ENCODE results near the gene FBXL7. TPM values are rescaled to one million over a fixed set of nuclear protein-coding genes. Genes with fewer than 3 reads are reported as not detected.
"Not testable (repeated sequence)": the region's sequence is repeated elsewhere in the genome, so short reads cannot be mapped to it uniquely, and the experiment has no call there.

Gene FBXL7
- polyA plus RNA-seq, 5 donors = 26.8 to 35.4 (median 27.8) TPM

DNA sequence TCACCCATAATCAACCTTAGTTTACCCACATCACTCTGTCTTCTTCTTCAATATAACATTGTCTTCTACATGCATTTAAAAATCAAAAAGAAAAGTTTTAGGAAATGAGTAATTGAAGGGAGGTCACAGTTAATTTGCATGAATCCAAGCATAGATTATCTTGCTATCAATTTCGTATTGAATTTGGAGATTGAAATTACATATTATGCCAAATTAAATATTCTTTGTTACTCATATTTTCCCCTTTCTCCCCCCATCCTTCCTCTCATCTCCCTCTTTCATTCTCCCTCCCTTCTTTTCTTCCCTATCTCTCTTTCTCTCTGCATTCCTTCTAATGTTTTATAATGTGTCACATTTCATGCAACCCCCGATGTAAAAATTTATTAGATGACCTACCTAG is 303.3 kb downstream of the FBXL7 start:
- no peak for DNase-seq

DNA sequence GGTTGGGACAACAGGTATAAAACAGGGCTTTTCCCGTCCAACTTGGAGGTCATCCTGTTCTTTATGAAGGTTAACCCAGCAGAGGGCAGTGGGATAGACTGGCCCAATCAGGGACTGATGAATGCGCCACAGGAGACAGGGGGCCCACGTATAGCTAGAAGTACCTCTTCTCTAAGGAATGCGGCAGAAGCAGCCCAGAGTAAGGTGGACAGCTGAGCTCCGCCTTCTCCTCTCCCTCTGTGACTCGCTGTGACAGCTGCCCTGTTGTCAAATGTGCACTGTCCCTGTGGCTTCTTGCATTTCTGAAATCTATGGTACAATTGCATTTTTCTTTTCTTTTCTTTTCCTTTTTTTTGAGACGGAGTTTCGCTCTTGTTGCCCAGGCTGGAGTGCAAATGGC is 306.6 kb downstream of the FBXL7 start:
- no peak for DNase-seq

DNA sequence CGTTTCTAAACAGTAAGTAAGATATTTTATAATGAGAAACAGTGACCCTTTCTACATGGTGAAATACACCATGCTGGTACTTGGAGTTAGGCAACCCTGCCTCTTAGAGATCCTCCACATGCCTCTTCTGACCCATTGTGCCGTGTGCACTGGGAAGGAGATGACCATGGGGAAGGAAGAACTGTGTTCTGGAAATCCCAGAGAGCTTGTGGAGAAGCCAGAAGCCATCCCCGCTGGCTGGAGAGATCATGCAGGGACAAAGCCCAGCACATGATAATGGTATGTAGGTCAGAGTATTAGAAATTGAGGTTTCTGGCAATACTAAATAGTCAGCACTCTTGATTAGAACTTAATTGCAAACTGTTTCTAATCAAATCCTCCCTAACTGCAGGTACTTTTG is 307.3 kb downstream of the FBXL7 start:
- DNase-seq = no peak

DNA sequence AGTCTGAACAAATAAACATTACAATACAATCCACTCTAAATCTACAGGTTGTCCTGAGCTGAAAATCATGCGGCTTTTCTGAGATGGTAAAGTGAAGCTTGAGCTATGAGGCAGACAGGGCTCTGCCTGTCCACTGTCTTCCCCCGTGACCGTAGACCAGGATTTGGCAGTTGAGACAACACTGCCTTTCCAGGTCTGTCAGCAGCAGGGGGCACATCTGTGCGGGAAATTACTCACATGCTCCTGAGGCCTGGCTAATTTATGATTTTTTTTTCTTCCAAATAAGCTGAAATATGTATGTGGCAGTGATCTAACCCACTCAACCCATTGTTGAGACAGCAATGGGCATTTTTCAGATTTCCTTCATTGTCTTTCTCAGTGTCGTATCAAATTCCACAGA is 307.9 kb downstream of the FBXL7 start:
- no peak for DNase-seq

DNA sequence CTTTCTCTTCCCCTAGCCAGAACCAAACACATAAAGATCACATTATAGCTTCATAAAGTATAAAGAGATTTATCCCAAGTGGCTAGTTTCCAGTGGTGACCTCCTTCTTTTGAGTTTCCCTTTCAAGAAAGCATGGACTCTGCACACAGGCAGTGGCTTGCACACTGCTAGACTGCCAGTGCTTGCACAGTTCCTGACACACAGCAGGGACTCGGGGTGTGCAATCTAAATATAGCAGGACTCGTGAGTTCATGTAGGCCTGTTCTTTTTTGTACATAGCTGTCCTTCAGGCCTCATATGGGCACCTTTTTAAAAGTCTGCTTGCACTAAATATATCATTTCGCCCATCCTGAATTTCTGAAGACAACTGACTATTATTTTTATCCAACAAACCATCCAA is 308.6 kb downstream of the FBXL7 start:
- no peak for DNase-seq

DNA sequence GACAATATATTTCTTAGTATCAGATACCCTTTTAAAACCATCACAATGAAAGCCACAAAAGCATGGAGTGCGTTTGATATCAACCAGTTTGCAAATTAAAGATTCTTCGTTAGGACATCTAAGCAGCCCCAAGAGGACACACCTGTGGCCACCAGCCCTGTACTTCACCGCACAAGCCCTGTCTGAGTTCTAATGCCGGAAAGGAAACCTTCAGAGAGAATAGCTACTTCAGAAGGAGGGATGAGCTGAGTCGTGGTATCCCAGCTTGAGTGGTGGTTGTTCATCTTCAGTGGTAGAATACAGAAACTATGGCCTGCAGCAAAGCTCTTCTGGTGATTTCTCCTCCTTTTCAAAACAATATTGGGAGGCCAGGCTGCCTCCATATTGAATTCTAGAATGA is 319.6 kb downstream of the FBXL7 start:
- DNase-seq = no peak

DNA sequence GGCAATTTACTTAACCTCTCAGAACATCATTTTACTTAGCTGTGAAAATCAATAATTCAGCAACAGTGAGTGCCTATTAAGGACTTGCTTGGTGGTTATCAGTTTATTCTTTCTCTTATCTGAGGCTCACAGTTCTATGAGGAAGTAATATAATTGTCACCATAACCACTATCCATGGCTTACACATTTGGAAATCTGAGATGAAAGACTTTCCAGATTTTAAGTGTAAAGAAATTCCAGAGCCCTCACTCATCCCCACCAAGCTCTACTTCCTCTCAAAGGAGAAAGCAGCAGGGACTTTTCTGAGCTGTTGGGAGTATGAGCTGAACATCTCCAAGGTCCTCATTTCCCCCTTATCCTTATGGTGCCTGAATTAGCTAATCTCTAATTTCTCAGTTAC is 321.5 kb downstream of the FBXL7 start:
- DNase-seq = no peak

DNA sequence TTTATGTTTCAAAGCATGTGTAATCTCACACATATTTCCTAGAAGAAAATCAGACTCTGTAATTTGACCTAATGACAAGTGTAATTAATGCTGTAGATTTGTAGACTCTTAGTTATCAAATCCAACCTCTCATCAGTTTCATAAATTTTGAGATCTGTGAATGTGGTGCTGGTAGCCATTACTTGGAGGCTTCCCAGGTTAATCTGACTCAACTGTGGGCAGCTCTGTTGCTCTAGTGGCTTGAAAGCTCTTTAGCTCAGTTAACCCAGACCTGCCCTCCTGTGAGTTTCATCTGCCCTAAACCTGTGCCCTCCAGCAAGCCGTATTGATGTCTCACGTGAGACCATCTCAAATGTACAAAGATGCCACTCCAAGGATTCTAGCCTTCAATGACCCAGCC is 323.4 kb downstream of the FBXL7 start:
- DNase-seq = no peak

DNA sequence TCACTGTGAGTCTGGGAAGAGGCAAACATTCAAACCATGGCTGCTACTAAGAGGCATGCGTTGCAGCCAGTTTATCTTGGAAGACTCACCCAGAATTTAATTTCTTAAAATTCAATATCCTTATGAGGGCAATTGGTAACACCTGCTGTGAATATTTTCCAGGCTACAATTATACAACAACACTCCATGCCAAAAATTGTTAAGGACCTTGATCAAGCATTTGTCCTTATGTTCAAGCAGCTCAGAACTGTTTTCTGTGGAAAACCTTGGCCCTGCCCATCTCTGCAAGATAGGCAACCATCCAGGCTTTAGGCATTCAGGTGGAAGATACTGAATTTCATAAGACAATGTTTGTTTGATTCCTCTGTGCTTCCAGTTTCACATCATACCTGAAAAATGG is 327.8 kb downstream of the FBXL7 start:
- DNase-seq = no peak

DNA sequence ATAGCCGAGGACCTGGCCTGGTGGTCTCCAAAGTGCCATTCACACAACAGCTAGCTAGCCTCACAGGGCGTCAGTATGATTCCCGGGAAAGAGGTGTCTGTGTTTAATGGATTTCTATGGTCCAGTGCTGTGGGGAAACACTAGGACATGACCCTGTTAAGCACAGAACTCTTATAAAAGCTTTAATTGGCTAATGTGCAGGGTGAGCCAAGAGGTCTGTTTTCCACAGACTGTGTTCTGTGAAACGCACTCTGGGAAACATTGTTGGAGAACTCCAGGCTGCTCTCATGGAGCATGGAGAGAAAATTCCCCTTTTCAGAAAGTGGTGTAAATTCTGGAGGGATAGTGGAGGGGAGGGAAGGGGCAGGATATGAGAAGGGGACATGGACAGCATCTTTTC is 331.4 kb downstream of the FBXL7 start:
- DNase-seq = no peak

DNA sequence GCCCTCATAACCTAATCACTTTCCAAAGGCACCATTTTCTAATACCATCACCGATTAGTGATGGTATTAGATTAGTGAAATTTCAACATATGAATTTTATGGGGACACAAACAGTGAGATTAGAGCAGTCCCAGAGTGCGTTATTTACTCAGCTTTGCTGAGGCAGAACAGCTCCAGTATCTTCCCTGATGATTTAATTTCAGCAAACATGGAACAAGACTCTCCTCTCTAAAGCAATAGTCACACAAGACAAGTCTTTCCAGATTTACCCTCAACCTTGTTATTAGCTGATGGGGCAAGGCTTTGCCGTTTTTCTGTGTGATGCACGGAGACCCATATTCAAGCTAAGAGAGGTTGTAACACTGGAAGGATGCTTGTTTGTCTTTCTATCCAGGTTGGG is 333.4 kb downstream of the FBXL7 start:
- DNase-seq = no peak

DNA sequence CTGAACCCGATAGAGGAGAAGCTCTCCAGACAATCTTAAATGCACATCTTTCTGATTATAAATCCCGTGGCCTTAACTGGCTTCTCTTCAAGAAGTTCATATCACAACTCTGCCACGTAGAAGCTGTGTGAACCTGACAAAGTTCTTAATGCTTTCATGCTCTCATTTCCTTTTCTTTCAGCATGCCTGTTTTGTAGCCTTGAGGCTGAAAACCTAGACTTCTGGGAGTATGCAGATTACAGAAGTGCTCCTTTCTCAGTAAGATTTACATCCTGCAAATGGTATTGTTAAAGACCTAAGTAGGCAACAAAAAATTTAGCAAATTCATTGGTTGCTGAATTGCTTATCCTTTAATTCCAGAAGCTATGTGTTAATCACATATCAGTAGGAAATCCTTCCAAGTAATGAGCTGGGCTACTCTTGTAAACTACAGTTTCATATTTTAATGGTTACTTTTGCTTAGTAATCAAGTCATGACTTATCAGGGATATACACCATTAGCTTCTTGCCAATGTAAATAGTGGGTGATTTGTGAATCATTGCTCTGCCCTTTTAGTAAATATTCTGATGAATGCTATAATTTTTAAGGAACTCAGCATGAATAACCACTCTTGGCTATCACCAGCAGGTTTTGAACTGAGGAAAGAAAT is 334.7 kb downstream of the FBXL7 start:
- DNase-seq = peak; percentile 49 to 51

DNA sequence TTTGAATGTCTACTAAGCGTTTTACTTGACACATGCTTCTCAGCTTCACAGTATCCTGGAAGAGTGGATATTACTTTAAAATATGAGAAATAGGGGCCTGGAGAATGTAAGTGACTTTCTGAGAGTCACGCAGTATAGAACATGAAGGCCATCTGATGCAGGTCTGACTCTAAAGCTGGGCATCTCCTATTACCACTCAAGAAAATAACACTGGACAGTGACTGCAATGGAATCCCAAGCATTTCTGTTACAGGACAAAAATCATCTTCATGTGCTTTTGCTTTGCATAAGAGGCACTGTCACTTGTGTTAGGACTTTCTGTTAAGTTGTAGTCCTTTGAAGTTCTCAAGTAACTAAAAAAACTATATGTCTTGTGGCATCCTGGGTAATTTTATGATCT is 335.5 kb downstream of the FBXL7 start:
- DNase-seq = no peak

DNA sequence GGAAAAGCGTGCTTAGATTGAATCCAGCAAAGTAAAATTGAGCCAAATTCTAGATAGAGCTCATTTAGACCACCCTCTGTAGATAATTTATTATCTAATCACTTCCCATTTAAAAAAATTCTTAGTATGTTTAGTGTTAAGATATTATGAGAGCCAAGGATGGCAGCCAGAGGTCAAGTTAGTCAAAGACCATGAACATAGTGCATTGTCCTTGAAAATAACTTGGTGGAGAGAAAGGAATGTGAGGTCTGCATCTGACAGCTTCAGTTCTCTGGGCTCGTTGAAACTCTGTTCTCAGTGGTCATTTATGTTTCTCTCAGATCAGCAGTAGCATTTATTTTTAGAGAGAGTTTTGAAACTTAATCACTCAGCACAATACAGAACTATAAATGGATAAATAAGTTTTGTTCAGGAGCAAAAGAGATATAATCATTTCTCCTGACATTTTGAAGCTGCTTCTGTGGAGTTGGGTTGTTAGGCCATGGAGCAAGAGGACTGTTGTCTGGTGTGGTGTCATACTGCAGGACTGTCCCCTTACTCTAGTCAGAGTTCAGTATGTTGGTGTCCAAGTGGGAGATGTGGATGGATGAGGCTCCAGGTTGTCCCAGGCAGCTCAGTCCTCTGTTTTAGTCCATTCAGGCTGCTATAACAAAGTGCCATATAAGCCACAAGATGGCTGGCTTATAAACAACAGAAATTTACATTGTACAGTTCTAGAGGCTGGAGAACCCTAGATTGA is 337.7 kb downstream of the FBXL7 start:
- DNase-seq = peak; percentile 24 to 41

DNA sequence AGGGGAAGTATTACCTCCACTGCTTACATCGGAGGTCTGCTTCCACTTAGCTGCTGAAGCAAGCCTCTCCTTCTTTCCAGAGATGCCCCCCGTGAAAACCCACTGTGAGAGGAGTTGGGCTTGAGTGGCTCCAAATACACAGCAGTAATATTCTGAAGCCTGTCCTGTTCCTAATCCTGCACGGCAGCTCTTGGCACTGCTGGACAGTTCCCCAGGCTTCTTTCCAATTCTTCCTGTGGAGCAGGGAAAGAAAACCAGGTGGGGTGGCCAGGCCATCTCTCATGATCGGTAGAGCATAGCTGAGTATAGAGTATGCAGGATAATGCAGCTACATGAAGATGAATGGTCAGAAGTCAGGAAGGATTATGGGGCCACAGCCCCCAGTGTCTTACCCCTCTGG is 344.3 kb downstream of the FBXL7 start:
- no peak for DNase-seq

DNA sequence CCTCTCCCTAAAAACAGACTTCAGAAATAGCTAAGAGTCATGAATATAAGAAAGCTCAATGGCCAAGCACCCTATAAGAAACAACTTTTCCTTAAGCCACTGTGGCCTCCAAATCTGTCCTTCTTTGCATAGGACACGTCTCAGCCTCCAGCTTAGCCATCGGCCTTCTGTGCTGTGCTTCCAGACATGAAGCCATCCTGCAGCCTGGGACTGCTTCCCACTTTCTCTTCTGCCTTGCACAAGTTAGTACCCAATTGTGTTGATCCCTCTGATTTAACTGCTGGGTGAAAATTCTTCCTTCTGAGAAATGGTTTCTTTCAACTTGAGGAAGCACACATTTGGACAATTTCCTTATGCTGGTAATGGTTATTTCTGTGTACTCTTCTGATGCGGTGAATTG is 344.9 kb downstream of the FBXL7 start:
- DNase-seq = no peak

DNA sequence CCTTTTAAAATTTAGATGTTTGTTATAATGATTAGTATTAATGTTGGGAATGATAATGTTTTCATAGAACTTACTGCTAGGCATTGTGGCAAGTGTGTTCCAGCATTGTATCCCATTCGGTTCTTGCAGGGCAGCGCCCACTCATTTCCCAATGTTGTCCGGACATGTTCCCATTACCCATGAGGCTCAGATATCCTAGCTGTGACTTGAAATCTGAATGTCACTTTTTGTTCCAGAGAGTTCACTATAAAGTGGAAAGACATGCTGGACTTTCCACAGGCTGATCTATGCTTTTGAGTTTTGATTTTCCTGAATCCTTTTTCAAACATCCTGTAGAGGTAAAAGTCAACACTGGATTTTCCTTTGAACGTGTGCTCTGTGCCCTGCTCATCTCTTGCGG is 350.6 kb downstream of the FBXL7 start:
- DNase-seq = no peak

DNA sequence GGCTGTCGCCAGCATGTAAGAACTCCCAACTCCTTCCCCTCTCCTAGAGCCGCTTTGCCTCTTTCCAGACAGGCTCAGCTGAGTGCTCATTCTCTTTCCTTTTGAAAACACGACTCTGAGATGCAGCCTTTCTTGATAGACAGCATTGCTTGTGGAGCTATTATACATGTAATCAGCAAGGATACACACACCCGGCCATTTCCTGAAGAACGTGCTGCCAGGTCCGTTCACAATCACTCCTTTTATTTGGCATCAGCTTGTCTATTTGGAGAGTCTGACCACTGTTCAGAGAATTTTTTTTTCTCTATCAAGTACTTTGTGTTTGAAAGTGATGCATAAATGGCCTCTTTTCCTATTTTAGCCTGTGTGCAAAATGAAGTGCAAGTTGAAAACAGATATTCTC is 351.0 kb downstream of the FBXL7 start:
- DNase-seq = peak in 1 of 2 donors; percentile 31

DNA sequence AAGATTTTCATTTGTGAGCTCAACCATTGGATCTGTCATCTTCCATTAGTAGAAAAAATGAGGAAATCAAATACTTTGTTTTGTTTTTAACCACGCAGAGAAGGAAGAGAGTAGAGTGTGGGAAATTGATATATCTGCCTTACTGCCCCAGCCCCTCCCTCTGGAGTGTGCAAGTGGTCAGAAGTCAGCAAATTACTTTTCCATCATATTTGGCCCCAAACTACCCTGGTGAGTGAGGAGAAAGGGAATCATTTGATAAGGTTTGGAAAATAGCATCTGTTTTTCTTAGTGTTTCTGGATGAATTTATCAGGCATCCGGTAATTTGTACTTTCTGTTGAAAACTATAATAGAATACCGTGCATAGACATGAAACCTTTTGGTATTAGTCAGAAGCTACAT is 352.2 kb downstream of the FBXL7 start:
- DNase-seq = no peak

DNA sequence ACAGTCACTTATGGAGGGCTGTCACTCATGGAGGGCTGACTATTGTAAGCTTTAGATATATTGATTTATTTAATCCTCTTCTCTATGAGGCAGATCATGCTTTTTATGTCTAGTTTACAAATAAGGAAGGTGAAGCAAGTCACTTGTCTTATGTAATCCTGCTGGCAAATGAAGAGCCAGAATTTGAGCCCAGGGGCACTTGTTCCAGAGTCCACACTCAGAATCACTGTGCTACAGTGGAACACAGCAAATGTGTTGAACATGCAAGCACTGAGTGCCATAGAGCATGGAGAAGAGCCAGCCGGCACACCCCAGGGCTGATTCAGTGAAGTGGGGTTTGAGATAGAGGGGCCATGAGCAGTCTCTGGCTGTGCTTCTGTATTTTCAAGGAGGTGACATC is 353.0 kb downstream of the FBXL7 start:
- DNase-seq = no peak

DNA sequence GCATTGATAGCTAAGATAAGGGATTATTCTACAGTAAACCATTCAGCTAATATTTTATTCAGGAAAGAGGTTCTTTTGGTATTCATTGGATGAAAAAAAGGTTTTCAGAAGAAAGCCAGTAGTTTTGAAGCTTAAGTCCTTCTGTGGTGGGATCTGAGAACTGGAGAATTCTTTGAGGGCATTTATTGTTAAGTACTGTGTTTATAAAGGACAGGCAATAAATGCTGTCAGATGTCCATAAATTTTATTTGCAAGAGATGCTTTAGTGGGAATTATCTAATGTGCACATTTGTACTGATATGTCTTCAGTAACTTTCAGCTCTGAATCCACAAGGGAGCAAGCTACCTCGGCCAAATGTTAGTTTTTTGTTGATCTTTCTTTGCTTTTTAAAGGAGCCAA is 358.3 kb downstream of the FBXL7 start:
- DNase-seq = no peak

DNA sequence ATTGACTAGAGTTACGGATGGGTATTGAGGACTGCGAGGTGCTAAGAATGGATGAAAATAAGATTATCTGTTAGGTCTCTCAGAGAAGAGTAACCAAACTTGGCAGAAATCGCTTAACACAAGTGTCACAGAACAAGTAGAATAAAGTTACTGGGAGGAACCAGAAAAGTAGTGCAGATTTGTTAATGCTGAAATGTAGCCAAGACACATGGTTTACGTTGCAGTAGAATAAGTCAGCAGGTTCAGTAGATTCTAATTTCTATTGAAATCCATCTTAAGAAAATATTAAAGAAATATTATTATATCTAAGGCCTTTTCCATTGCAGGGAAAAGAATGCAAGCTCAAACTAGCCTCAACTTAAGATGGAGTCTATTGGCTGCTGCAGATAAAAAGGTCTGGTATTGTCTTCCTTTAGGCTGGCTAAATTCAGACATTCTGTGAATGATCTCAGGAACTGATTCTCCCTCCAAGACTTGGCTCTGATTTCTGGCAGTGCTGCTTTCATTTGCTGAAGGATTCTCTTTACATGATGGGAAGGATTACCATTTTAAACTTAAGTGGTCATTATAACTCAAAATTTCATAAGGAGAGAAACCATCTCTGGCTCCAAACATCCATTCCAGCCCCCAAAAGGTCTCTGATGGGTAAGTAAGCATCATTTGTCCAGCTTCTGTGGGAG is 364.7 kb downstream of the FBXL7 start:
- DNase-seq = no peak

DNA sequence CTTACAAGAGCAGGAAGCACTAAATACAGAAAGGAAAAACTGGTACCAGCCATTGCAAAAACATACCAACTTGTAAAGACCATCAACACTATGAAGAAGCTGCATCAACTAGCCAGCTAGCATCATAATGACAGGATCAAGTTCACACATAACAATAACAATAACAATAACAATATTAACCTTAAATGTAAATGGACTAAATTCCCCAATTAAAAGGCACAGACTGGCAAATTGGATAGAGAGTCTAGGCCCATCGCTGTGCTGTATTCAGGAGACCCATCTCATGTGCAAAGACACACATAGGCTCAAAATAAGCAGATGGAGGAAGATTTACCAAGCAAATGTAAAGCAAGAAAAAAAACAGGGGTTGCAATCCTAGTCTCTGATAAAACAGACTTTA is 372.3 kb downstream of the FBXL7 start:
- DNase-seq = not testable (repeated sequence)
